PC-9 (cell line): ENCODE results near the gene PRR35. TPM values are rescaled to one million over a fixed set of nuclear protein-coding genes. Genes with fewer than 3 reads are reported as not detected.
A peak's percentile ranks its signal among the peaks of the same experiment; 100 is the strongest.

Experiments
- BruUV-seq: library from RNA; stranded (reverse); fragments of 400-500 nt; replicated peaks from 2 replicates; lab custom pipeline; 2021; lab: Mats Ljungman, UMichigan
- CTCF ChIA-PET: fragments of 300-600 bp; sonication (Branson Sonifier 250); formaldehyde crosslinking; loops from one replicate; lab custom pipeline; 2022; ENCODE audit warnings: antibody characterized with exemption; lab: Charles Lee
- POLR2A ChIA-PET: fragments of 300-600 bp; sonication (Branson Sonifier 250); formaldehyde crosslinking; loops from one replicate; lab custom pipeline; 2022; ENCODE audit warnings: antibody characterized with exemption; ENCODE audit not compliant: unreplicated experiment; lab: Charles Lee
- DNase-seq, 2 experiments: peaks; one replicate each; pipeline versions ENCODE4 v3.0.0 to v3.0.0-alpha.2; 2015 to 2022; ENCODE audit warnings: mixed read lengths in 1 of 2
- H2AFZ ChIP-seq: fragments of 200-600 bp; sonication (generic); 2 replicates; pipeline ENCODE4 v1.8.1; 2017; ENCODE audit warnings: antibody characterized with exemption
- H3F3A ChIP-seq: fragments of 200-600 bp; sonication (generic); 2 replicates; pipeline ENCODE4 v1.8.1; 2017; ENCODE audit warnings: antibody characterized with exemption, mild to moderate bottlenecking, low read depth; ENCODE audit not compliant: insufficient read depth
- H3K27ac ChIP-seq: fragments of 200-600 bp; sonication (generic); 2 replicates; pipeline ENCODE4 v1.6.1; 2016; ENCODE audit warnings: mixed run types
- H3K27me3 ChIP-seq: fragments of 200-600 bp; sonication (generic); 2 replicates; pipeline ENCODE4 v1.6.1; 2016; ENCODE audit warnings: low read depth, mixed run types; ENCODE audit not compliant: insufficient read depth
- H3K36me3 ChIP-seq: fragments of 200-600 bp; sonication (generic); 2 replicates; pipeline ENCODE4 v1.6.1; 2016; ENCODE audit warnings: low read depth, mixed run types
- H3K4me1 ChIP-seq: fragments of 200-600 bp; sonication (generic); replicated peaks from 2 replicates; pipeline ENCODE4 v1.6.1; 2016; ENCODE audit warnings: mixed run types; ENCODE audit not compliant: insufficient read depth
- H3K4me2 ChIP-seq: fragments of 200-600 bp; sonication (generic); 2 replicates; pipeline ENCODE4 v1.6.1; 2017; ENCODE audit warnings: mixed run types
- H3K4me3 ChIP-seq: fragments of 200-600 bp; sonication (generic); 2 replicates; pipeline ENCODE4 v1.6.1; 2016; ENCODE audit warnings: mixed run types
- H3K79me2 ChIP-seq: fragments of 200-600 bp; sonication (generic); 2 replicates; pipeline ENCODE4 v1.6.1; 2017; ENCODE audit warnings: low read depth, mixed run types
- H3K9me2 ChIP-seq: fragments of 200-600 bp; sonication (generic); 2 replicates; pipeline ENCODE4 v1.8.1; 2017; ENCODE audit warnings: mild to moderate bottlenecking; ENCODE audit not compliant: insufficient read depth
- H3K9me3 ChIP-seq: fragments of 200-600 bp; sonication (generic); 2 replicates; pipeline ENCODE4 v1.8.1; 2016; ENCODE audit warnings: low read depth; ENCODE audit not compliant: insufficient read depth
- H4K20me1 ChIP-seq: fragments of 200-600 bp; sonication (generic); 2 replicates; pipeline ENCODE4 v1.8.1; 2017; ENCODE audit not compliant: insufficient read depth
- CTCF ChIP-seq: fragments of 200-600 bp; sonication (generic); conservative IDR thresholded peaks from 2 replicates; pipeline ENCODE4 v1.6.1; 2017; ENCODE audit warnings: mixed run types, antibody characterized with exemption, mild to moderate bottlenecking, moderate library complexity
- EZH2 ChIP-seq: fragments of 200-600 bp; sonication (generic); IDR thresholded peaks from 2 replicates; pipeline ENCODE4 v1.8.0; 2017; ENCODE audit warnings: antibody characterized with exemption, low read depth
- intact Hi-C: fragments of 100-400 bp; cut with micrococcal nuclease; formaldehyde crosslinking; loops from one replicate; pipeline ENCODE4 v1.10.0; 2022; ENCODE audit not compliant: unreplicated experiment
- total RNA-seq: library from RNA; stranded (reverse); gene quantifications from 2 replicates; pipeline ENCODE4 v1.2.3, GENCODE V29; 2021

Gene PRR35
- total RNA-seq, 1 experiment from 2014 or later, result not detected

GRCh38 chr16:523097-523741 lies 37.0 kb upstream of the PRR35 start:
- TF ChIP-seq EZH2, result no peak
- no peak for TF ChIP-seq CTCF
- peaks cover 30% of the 10 kb centered on the region for H3K79me2 ChIP-seq
- DNase-seq, result no peak
- POLR2A ChIA-PET, result no interaction called here
- H2AFZ ChIP-seq, result no peak overlapping the region
- H3K9me3 ChIP-seq, result no peaks in the 10 kb centered on the region
- intact Hi-C loops, result no loop called here
- no peaks in the 10 kb centered on the region for H3K9me2 ChIP-seq
- H3K4me2 ChIP-seq, result no peak overlapping the region
- no TSS peak for BruUV-seq
- H3K27ac ChIP-seq, result no peak overlapping the region
- H3K4me1 ChIP-seq, result peaks cover 23% of the 10 kb centered on the region
- CTCF ChIA-PET, result interaction anchor here (0.7 kb wide), 1 partner anchor 122 kb away, joined by 4 read pairs; no protein-coding TSS in a partner anchor
- H3K4me3 ChIP-seq, result no peak overlapping the region
- H3K27me3 ChIP-seq, result no peaks in the 10 kb centered on the region
- no peaks in the 10 kb centered on the region for H3K36me3 ChIP-seq
- H3F3A ChIP-seq, result peaks cover 28% of the 10 kb centered on the region
- H4K20me1 ChIP-seq, result peaks cover 30% of the 10 kb centered on the region

GRCh38 chr16:524274-525040 lies 35.7 kb upstream of the PRR35 start:
- Histone ChIP-seq H2AFZ (no peak overlapping the region), H3K9me2 (no peaks in the 10 kb centered on the region), H3K9me3 (no peaks in the 10 kb centered on the region), H3K4me2 (peak overlapping the region; percentile 100), H3K36me3 (no peaks in the 10 kb centered on the region), H4K20me1 (peaks cover 38% of the 10 kb centered on the region), H3K27me3 (no peaks in the 10 kb centered on the region), H3K79me2 (peaks cover 42% of the 10 kb centered on the region), H3K4me1 (peaks cover 28% of the 10 kb centered on the region), H3F3A (peaks cover 40% of the 10 kb centered on the region), H3K27ac (peak overlapping the region; percentile 78; the same call in 1 of the 2 replicates), H3K4me3 (no peak overlapping the region)
- intact Hi-C loops, result loop anchor here (5.0 kb wide), 2 partner anchors 97 to 158 kb away; partner anchors contain the start of genes JMJD8, RAB11FIP3 and STUB1
- TF ChIP-seq EZH2 (no peak), CTCF (no peak)
- ChIA-PET POLR2A (no interaction called here), CTCF (no interaction called here)
- no peak for DNase-seq
- BruUV-seq, result no TSS peak

- BruUV-seq, result no TSS peak
- peak overlapping the region; percentile 78 for H3K27ac ChIP-seq
- ChIA-PET POLR2A (no interaction called here), CTCF (no interaction called here)
- no peak overlapping the region for H2AFZ ChIP-seq
- intact Hi-C loops, result loop anchor here (5.0 kb wide), 2 partner anchors 98 to 157 kb away; partner anchors contain the start of genes JMJD8, RAB11FIP3 and STUB1
- H3K9me3 ChIP-seq, result no peaks in the 10 kb centered on the region
- H3K4me1 ChIP-seq, result peaks cover 32% of the 10 kb centered on the region
- H3K4me3 ChIP-seq, result peak overlapping the region; percentile 72; the same call in 1 of the 2 replicates
- DNase-seq, result no peak
- H3K9me2 ChIP-seq, result no peaks in the 10 kb centered on the region
- H3K4me2 ChIP-seq, result peak overlapping the region; percentile 100
- no peak for TF ChIP-seq EZH2
- TF ChIP-seq CTCF, result no peak
- peaks cover 41% of the 10 kb centered on the region for H3F3A ChIP-seq
- peaks cover 44% of the 10 kb centered on the region for H4K20me1 ChIP-seq
- no peaks in the 10 kb centered on the region for H3K36me3 ChIP-seq
- peaks cover 49% of the 10 kb centered on the region for H3K79me2 ChIP-seq
- H3K27me3 ChIP-seq, result no peaks in the 10 kb centered on the region
Observed at GRCh38 chr16:525123-525519, 35.1 kb upstream of the PRR35 start.
